ENCODE data around the gene TEC.

Gene TEC

DNA sequence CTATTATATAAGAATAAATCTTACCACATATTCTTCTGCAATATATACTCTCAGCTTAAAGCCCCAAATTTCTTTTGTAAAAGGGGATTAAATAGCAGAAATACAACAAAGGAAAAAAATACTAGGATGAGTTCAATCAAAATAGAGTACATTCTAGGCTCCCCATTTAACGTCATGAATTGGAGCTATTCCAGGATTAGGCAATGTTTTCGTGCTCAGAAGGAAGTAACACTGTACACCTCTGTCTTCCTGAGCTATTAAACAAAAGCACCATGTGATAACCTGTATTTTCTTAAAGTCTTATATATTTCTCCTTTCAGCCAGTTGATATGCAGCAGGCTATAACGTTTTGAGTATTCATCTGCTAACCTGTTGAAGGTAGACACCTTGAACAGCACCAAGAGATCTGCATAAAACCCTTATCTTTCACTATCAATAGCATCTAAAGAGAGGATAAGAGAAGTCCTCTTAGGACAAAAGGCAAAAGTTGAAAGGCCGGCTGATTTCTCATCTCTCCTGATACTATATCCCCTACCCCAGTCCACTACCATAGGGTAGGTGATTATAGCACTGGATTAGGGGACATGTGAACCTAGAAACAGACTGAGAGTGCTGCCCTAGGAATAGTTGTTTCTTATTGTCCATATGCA, 31.5 kb downstream of the TEC start:
- in situ Hi-C loops (cut with MboI; ENCODE audit: low pct_unique_long_range_greater_than_20kb, low sequenced_read_pairs, unreplicated experiment), result no loop called here
- DNase-seq (ENCODE audit: low spot score), result no peak
- TF ChIP-seq, protein P1, sequence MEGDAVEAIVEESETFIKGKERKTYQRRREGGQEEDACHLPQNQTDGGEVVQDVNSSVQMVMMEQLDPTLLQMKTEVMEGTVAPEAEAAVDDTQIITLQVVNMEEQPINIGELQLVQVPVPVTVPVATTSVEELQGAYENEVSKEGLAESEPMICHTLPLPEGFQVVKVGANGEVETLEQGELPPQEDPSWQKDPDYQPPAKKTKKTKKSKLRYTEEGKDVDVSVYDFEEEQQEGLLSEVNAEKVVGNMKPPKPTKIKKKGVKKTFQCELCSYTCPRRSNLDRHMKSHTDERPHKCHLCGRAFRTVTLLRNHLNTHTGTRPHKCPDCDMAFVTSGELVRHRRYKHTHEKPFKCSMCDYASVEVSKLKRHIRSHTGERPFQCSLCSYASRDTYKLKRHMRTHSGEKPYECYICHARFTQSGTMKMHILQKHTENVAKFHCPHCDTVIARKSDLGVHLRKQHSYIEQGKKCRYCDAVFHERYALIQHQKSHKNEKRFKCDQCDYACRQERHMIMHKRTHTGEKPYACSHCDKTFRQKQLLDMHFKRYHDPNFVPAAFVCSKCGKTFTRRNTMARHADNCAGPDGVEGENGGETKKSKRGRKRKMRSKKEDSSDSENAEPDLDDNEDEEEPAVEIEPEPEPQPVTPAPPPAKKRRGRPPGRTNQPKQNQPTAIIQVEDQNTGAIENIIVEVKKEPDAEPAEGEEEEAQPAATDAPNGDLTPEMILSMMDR (IDR thresholded peaks at IDR 0.05; ENCODE audit: extremely low read depth, insufficient read depth, missing control alignments), result no peak

DNA sequence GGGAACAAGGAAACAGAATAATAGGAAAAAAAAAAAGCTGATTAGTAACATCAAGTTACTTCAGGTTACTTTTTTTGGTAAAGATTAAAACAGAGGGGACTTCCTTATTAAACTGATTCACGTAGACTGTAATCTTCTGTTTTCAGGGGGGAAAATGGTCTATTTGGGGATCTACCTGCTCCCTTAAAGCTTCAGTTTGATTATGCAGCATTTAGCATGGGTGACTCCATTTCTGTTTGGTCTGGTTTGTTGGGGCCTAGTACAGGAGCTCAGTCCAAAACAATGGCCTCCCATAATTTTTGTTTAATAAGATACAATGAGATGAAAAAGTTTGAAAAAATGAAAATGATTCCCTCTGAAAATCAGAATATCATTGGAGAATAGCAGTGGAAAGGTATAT, 34.6 kb downstream of the TEC start:
- DNase-seq (ENCODE audit: low spot score), result no peak
- TF ChIP-seq, protein P1 (IDR thresholded peaks at IDR 0.05; ENCODE audit: extremely low read depth, insufficient read depth, missing control alignments), result no peak
- in situ Hi-C loops (cut with MboI; ENCODE audit: low pct_unique_long_range_greater_than_20kb, low sequenced_read_pairs, unreplicated experiment), result no loop called here

DNA sequence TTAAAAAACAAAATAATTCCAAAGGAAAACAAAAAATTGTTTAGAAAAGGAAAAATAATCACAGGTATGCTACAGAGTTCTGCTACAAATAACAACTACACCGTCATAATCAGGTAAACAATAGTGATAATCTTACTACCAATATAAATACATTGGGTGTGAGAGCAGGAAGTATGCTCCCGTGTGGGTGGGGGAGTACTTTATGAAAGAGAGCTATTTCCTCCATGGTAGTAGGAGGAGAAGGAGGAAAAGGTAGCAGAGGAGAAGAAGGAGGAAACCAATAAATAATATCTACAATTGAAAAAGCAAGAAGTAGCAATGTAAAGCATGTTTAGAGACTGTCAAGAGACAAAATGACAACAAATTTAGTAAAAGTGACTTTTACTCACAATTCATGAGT, 35.1 kb downstream of the TEC start:
- in situ Hi-C loops (cut with MboI; ENCODE audit: low pct_unique_long_range_greater_than_20kb, low sequenced_read_pairs, unreplicated experiment), result no loop called here
- TF ChIP-seq, protein P1 (IDR thresholded peaks at IDR 0.05; ENCODE audit: extremely low read depth, insufficient read depth, missing control alignments), result no peak
- no peak for DNase-seq (ENCODE audit: low spot score)

GRCh38 chr4:48228949-48229348, 40.7 kb downstream of the TEC start:
- DNase-seq (ENCODE audit: low spot score), result no peak
- TF ChIP-seq, protein P1 (IDR thresholded peaks at IDR 0.05; ENCODE audit: extremely low read depth, insufficient read depth, missing control alignments), result no peak

DNA sequence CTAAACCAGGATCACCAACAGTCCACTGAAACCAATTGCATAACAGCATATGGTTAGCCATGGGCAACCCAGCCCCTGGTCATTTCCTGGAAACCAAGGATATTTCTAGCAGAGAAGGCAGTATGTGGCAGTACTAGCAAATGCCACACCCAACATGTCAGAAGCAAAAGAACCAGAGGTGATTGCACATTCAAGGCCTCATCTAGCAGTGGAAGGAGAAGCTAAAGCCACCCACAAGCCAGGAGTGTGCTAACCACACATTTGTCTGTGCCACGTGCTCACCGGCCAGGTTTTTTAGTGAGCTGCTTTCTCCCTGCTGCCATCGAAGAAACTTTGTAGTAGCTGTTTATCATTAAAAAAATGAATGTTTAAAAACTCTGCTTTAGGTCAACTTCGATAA, 42.0 kb downstream of the TEC start:
- in situ Hi-C loops (cut with MboI; ENCODE audit: low pct_unique_long_range_greater_than_20kb, low sequenced_read_pairs, unreplicated experiment), result no loop called here
- DNase-seq (ENCODE audit: low spot score), result no peak
- TF ChIP-seq, protein P1 (IDR thresholded peaks at IDR 0.05; ENCODE audit: extremely low read depth, insufficient read depth, missing control alignments), result no peak

More at GRCh38 chr4:48228949-48229348, 40.7 kb downstream of the TEC start:
- in situ Hi-C loops (cut with MboI; ENCODE audit: low pct_unique_long_range_greater_than_20kb, low sequenced_read_pairs, unreplicated experiment), result no loop called here

GRCh38 chr4:48226199-48226598, 43.4 kb downstream of the TEC start:
- in situ Hi-C loops (cut with MboI; ENCODE audit: low pct_unique_long_range_greater_than_20kb, low sequenced_read_pairs, unreplicated experiment), result no loop called here
- no peak for DNase-seq (ENCODE audit: low spot score)
- TF ChIP-seq, protein P1 (IDR thresholded peaks at IDR 0.05; ENCODE audit: extremely low read depth, insufficient read depth, missing control alignments), result no peak
